A549 (cell line): ENCODE data around the gene MAN2B2. TPM values are rescaled to one million over a fixed set of nuclear protein-coding genes. Genes with fewer than 3 reads are reported as not detected.

Experiments
- ATAC-seq, 2 experiments: fragments of 200-7000 bp in 1 of 2; fragments of >200 bp in 1 of 2; cut with Nextera tagmentation in 1 of 2; cut with Tn5 transposase in 1 of 2; 3 replicates each; pipeline versions ENCODE4 v1.8.0 to v1.9.1; 2018 to 2020; ENCODE audit warnings: mild to moderate bottlenecking in 1 of 2, moderate library complexity in 1 of 2
- CTCF ChIA-PET: fragments of 300-600 bp; sonication (Branson Sonifier 250); formaldehyde crosslinking; extraction: SDS; loops from one replicate; lab custom pipeline; 2021; ENCODE audit warnings: antibody characterized with exemption, inconsistent platforms; lab: Yijun Ruan, JAX
- POLR2A ChIA-PET: fragments of 350-600 bp; formaldehyde crosslinking; extraction: SDS; loops from one replicate; lab custom pipeline; 2021; ENCODE audit warnings: antibody characterized with exemption, inconsistent platforms; lab: Yijun Ruan, JAX
- DNase-seq, 2 experiments: peaks; one replicate each; pipeline versions ENCODE4 v3.0.0 to v3.0.0-alpha.2; 2011 to 2016; ENCODE audit warnings: low read depth in 1 of 2, low spot score in 1 of 2
- FAIRE-seq: peaks from 2 replicates; lab custom pipeline; 2011; peaks lifted over from hg19 to GRCh38; lab: Jason Lieb, UNC
- H3K27ac ChIP-seq, 2 experiments: fragments of >200 bp; sonication (Bioruptor Twin); formaldehyde crosslinking; 3 replicates each; pipeline ENCODE4 v1.5.1; 2016 to 2017
- H3K4me1 ChIP-seq: fragments of >200 bp; sonication (Bioruptor Twin); formaldehyde crosslinking; 3 replicates; pipeline ENCODE4 v1.6.1; 2016
- H3K4me2 ChIP-seq: fragments of >200 bp; sonication (Bioruptor Twin); formaldehyde crosslinking; 3 replicates; pipeline ENCODE4 v1.6.1; 2016
- H3K4me3 ChIP-seq: fragments of >200 bp; sonication (Bioruptor Twin); formaldehyde crosslinking; 3 replicates; pipeline ENCODE4 v1.5.1; 2016
- H3K9me3 ChIP-seq: fragments of >200 bp; sonication (Bioruptor Twin); formaldehyde crosslinking; 3 replicates; pipeline ENCODE4 v1.6.1; 2016
- ATOH8 ChIP-seq: fragments of 250-450 bp; sonication (Bioruptor Pico); IDR thresholded peaks from 2 replicates; pipeline ENCODE4 v1.5.0; 2020; ENCODE audit warnings: low read depth, mild to moderate bottlenecking, moderate library complexity
- CBX2 ChIP-seq: fragments of 200-600 bp; sonication (generic); IDR thresholded peaks from 2 replicates; pipeline ENCODE4 v1.6.1; 2016; ENCODE audit warnings: low read depth, mild to moderate bottlenecking, borderline replicate concordance
- CHD4 ChIP-seq: fragments of 200-600 bp; sonication (generic); IDR thresholded peaks from 2 replicates; pipeline ENCODE4 v1.6.1; 2016; ENCODE audit warnings: antibody characterized with exemption, mild to moderate bottlenecking, borderline replicate concordance
- ELK1 ChIP-seq: fragments of 150-350 bp; IDR thresholded peaks from 2 replicates; pipeline ENCODE4 v1.6.1; 2014; ENCODE audit warnings: low read depth, mild to moderate bottlenecking, low read length
- EP300 ChIP-seq, 2 experiments: fragments of >200 bp; sonication (Bioruptor Twin); formaldehyde crosslinking; IDR thresholded peaks; 2 replicates in 1 of 2; 3 replicates in 1 of 2; pipeline ENCODE4 v1.6.1; 2016 to 2017
- FOSB ChIP-seq: fragments of 250-450 bp; sonication (Bioruptor Pico); IDR thresholded peaks from 2 replicates; pipeline ENCODE4 v1.5.0; 2020; ENCODE audit warnings: mild to moderate bottlenecking, moderate library complexity
- FOSL2 ChIP-seq, 2 experiments: fragments of 450-650 bp in 1 of 2; fragments of >200 bp in 1 of 2; sonication (Bioruptor Twin) in 1 of 2; formaldehyde crosslinking; IDR thresholded peaks; 2 replicates each; pipeline versions ENCODE4 v1.5.0 to v1.6.1; 2016 to 2020; ENCODE audit warnings: mild to moderate bottlenecking in 1 of 2, moderate library complexity in 1 of 2
- HOXB5 ChIP-seq: fragments of 250-450 bp; sonication (Bioruptor Pico); IDR thresholded peaks from 2 replicates; pipeline ENCODE4 v1.5.0; 2020; ENCODE audit warnings: mild to moderate bottlenecking, moderate library complexity
- JUN ChIP-seq, 2 experiments: fragments of >200 bp; sonication (Bioruptor Twin); formaldehyde crosslinking; IDR thresholded peaks; 2 replicates in 1 of 2; 3 replicates in 1 of 2; pipeline ENCODE4 v1.6.1; 2016 to 2017
- JUNB ChIP-seq: fragments of >200 bp; sonication (Bioruptor Twin); formaldehyde crosslinking; IDR thresholded peaks from 2 replicates; pipeline ENCODE4 v1.6.1; 2016
- KDM5A ChIP-seq: fragments of 200-600 bp; sonication (generic); IDR thresholded peaks from 2 replicates; pipeline ENCODE4 v1.6.1; 2016; ENCODE audit warnings: antibody characterized with exemption, mild to moderate bottlenecking
- MAFK ChIP-seq: fragments of 450-650 bp; IDR thresholded peaks from 2 replicates; pipeline ENCODE4 v1.6.1; 2014; ENCODE audit not compliant: partially characterized antibody
- MAZ ChIP-seq: fragments of 150-350 bp; IDR thresholded peaks from 2 replicates; pipeline ENCODE4 v1.6.1; 2014; ENCODE audit warnings: antibody characterized with exemption, low read depth, low read length, borderline replicate concordance
- NFE2L2 ChIP-seq: fragments of 150-350 bp; conservative IDR thresholded peaks from 2 replicates; pipeline ENCODE4 v1.6.1; 2014; ENCODE audit warnings: low read length
- NR3C1 ChIP-seq: fragments of >200 bp; sonication (Bioruptor Twin); formaldehyde crosslinking; IDR thresholded peaks from 3 replicates; pipeline ENCODE4 v1.6.1; 2017
- PHF8 ChIP-seq: fragments of 200-600 bp; sonication (generic); IDR thresholded peaks from 2 replicates; pipeline ENCODE4 v1.6.1; 2016; ENCODE audit warnings: low read depth, mild to moderate bottlenecking, antibody characterized with exemption, moderate library complexity, borderline replicate concordance
- POLR2A ChIP-seq: IDR thresholded peaks from 2 replicates; pipeline ENCODE4 v1.6.1; 2012; ENCODE audit warnings: mild to moderate bottlenecking, low read length
- POLR2AphosphoS2 ChIP-seq: conservative IDR thresholded peaks from 2 replicates; pipeline ENCODE4 v1.6.1; 2012; ENCODE audit warnings: low read length, improper control_type of control experiment, inconsistent platforms
- RAD21 ChIP-seq, 2 experiments: fragments of >200 bp in 1 of 2; sonication (Bioruptor Twin) in 1 of 2; formaldehyde crosslinking in 1 of 2; IDR thresholded peaks in 1 of 2; conservative IDR thresholded peaks in 1 of 2; 2 replicates in 1 of 2; 3 replicates in 1 of 2; pipeline ENCODE4 v1.6.1; 2012 to 2018; ENCODE audit warnings: inconsistent platforms in 1 of 2
- RNF2 ChIP-seq: fragments of 200-600 bp; sonication (generic); IDR thresholded peaks from 2 replicates; pipeline ENCODE4 v1.6.1; 2016; ENCODE audit warnings: low read depth, mild to moderate bottlenecking, antibody characterized with exemption, moderate library complexity, borderline replicate concordance
- SREBF2 ChIP-seq: fragments of 450-650 bp; IDR thresholded peaks from 2 replicates; pipeline ENCODE4 v1.6.1; 2014; ENCODE audit warnings: mild to moderate bottlenecking, moderate library complexity
- ZNF302 ChIP-seq: fragments of 250-450 bp; sonication (Bioruptor Pico); IDR thresholded peaks from 2 replicates; pipeline ENCODE4 v1.9.0; 2021; ENCODE audit warnings: inconsistent platforms, mild to moderate bottlenecking, moderate library complexity
- WGBS: methylation state at CpG from one replicate; pipeline ENCODE4 v1.1.6; 2017; ENCODE audit errors: missing lambda C conversion rate; 5-methylcytosine and 5-hydroxymethylcytosine counted together
- polyA plus RNA-seq, 4 experiments: library from polyadenylated mRNA; depleted of rRNA in 3 of 4; stranded (reverse); fragments of >200 nt; fragmentation: RNase III in 1 of 4; extraction: RNeasy Plus Mini Kit Qiagen cat#74134 plus additional on column Dnase treatment in 1 of 4; gene quantifications; 2 replicates in 3 of 4; 3 replicates in 1 of 4; pipeline ENCODE4 v1.2.3, GENCODE V29; 2011 to 2017
- TF ChIP-seq, protein P1 (sequence below): IDR thresholded peaks from 2 replicates; pipeline ENCODE4 v1.6.1; 2012

The MAN2B2 gene
- polyA plus RNA-seq, 2 of the 4 experiments (the other 2 are of a cell fraction) = 6.3 to 8.4 TPM

DNA sequence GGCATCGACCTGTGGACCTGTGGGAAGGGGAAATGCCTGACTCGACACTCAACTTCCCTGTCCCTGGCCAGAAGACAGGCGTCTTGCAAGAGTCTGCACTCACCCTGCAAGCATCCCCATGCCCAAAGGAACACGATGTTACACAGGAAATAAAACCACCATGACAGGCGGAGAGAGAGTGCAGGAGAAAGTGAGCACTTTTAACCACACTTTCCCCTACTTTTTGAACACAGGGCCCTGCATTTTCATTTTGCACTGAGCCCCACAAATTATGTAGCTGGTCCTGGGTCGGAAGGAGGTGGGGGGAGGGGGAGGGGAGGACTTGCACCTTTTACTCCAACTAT is 13.8 kb upstream of the MAN2B2 start:
- CTCF ChIA-PET = interaction anchor here (1.1 to 2.3 kb wide), 3 partner anchors 11 to 59 kb away, joined by 3 to 15 read pairs (median 8); no protein-coding TSS in a partner anchor
- no peak for DNase-seq
- POLR2A ChIA-PET = interaction anchor here (1.1 kb wide), 1 partner anchor 13 kb away, joined by 3 read pairs; the partner anchor contains the start of gene MAN2B2
- H3K27ac ChIP-seq = no peak overlapping the region
- no peak for TF ChIP-seq CBX2
- no peak for TF ChIP-seq PHF8
- TF ChIP-seq POLR2A = no peak
- TF ChIP-seq HOXB5 (CRISPR knock-in tag) = no peak
- no peak for TF ChIP-seq RAD21 (conservative IDR thresholded peaks at IDR 0.05 in 1 of 2, IDR thresholded peaks at IDR 0.05 in 1 of 2)
- no peak for TF ChIP-seq CHD4
- no peak for TF ChIP-seq NFE2L2
- TF ChIP-seq ZNF302 (CRISPR knock-in tag) = no peak
- TF ChIP-seq, protein P1, sequence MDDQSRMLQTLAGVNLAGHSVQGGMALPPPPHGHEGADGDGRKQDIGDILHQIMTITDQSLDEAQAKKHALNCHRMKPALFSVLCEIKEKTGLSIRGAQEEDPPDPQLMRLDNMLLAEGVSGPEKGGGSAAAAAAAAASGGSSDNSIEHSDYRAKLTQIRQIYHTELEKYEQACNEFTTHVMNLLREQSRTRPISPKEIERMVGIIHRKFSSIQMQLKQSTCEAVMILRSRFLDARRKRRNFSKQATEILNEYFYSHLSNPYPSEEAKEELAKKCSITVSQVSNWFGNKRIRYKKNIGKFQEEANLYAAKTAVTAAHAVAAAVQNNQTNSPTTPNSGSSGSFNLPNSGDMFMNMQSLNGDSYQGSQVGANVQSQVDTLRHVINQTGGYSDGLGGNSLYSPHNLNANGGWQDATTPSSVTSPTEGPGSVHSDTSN = no peak
- TF ChIP-seq FOSL2 (IDR thresholded peaks at IDR 0.05) = no peak
- TF ChIP-seq FOSL2 (CRISPR knock-in tag; IDR thresholded peaks at IDR 0.05) = no peak
- TF ChIP-seq, all 56 proteins: peak for 0
- Histone ChIP-seq H3K4me3 (no peak overlapping the region), H3K4me1 (peaks cover 3% of the 10 kb centered on the region; the same call in 1 of the 3 replicates), H3K4me2 (no peak overlapping the region), H3K9me3 (no peaks in the 10 kb centered on the region)
- ATAC-seq (no peak), FAIRE-seq (no peak)
- 26% methylated on average over 6 of the region's 6 CpGs for WGBS

- CTCF ChIA-PET = interaction anchor here (0.5 to 2.3 kb wide), 5 partner anchors 12 to 563 kb away, joined by 3 to 15 read pairs (median 6); partner anchors contain the start of gene MAN2B2
- 78% methylated on average over 11 of the region's 16 CpGs for WGBS
- no peak for TF ChIP-seq MAZ
- TF ChIP-seq POLR2AphosphoS2 = no peak
- TF ChIP-seq PHF8 = no peak
- no peak for TF ChIP-seq FOSL2 (IDR thresholded peaks at IDR 0.05)
- TF ChIP-seq FOSL2 (CRISPR knock-in tag; IDR thresholded peaks at IDR 0.05) = no peak
- no peak for TF ChIP-seq KDM5A
- no peak for TF ChIP-seq SREBF2
- no peak for TF ChIP-seq MAFK
- TF ChIP-seq FOSB (CRISPR knock-in tag) = no peak
- no peak for TF ChIP-seq EP300 (IDR thresholded peaks at IDR 0.05)
- no peak for TF ChIP-seq ELK1
- no peak for TF ChIP-seq JUN (IDR thresholded peaks at IDR 0.05)
- no peak for TF ChIP-seq ATOH8
- TF ChIP-seq JUNB = no peak
- no peak for TF ChIP-seq RNF2
- no peak for TF ChIP-seq HOXB5 (CRISPR knock-in tag)
- TF ChIP-seq NR3C1 = no peak
- TF ChIP-seq, all 56 proteins: peak for 0
- no peak for DNase-seq
- POLR2A ChIA-PET = interaction anchor here (1.1 kb wide), 1 partner anchor 12 kb away, joined by 3 read pairs; the partner anchor contains the start of gene MAN2B2
- Histone ChIP-seq H3K4me1 (peaks cover 3% of the 10 kb centered on the region; the same call in 1 of the 3 replicates), H3K27ac (no peak overlapping the region), H3K4me2 (no peak overlapping the region), H3K9me3 (no peaks in the 10 kb centered on the region), H3K4me3 (no peak overlapping the region)
- no peak for ATAC-seq
- no peak for FAIRE-seq
These were observed 13.2 kb upstream of the MAN2B2 start for GRCh38 chr4:6561706-6562371.
